Gastrocnemius medialis (tissue), 4 donors: ENCODE data around the gene RIC8A.

ENCODE experiments used
- CTCF ChIP-seq, 5 experiments: fragments of 450-650 bp in 3 of 5; fragments of 200-600 bp in 2 of 5; sonication (generic) in 2 of 5; IDR thresholded peaks in 4 of 5; conservative IDR thresholded peaks in 1 of 5; 1 replicate in 4 of 5; 2 replicates in 1 of 5; pipeline ENCODE4 v1.5.1; 2016 to 2019; ENCODE audit warnings: antibody characterized with exemption in 5 of 5, mild to moderate bottlenecking in 3 of 5, moderate library complexity in 3 of 5
- POLR2A ChIP-seq, 2 donors: fragments of 450-650 bp; IDR thresholded peaks; one replicate each; pipeline ENCODE4 v1.6.1; 2017; ENCODE audit warnings: antibody characterized with exemption in 2 of 2, mild to moderate bottlenecking in 2 of 2, moderate library complexity in 2 of 2

- TF ChIP-seq CTCF (IDR thresholded peaks at IDR 0.05 in 4 of 5, conservative IDR thresholded peaks at IDR 0.05 in 1 of 5) = no peak
- TF ChIP-seq POLR2A (IDR thresholded peaks at IDR 0.05) = no peak
These were observed 3.8 kb downstream of the RIC8A start for GRCh38 chr11:211295-211694.
